GM12865 (cell line): ENCODE measurements around the gene OR5A1.

Source experiments
- DNase-seq: peaks from one replicate; pipeline ENCODE4 v3.0.0; 2010; ENCODE audit warnings: low read depth
- H3K4me3 ChIP-seq: 2 replicates; pipeline ENCODE4 v1.5.1; 2011; ENCODE audit warnings: mild to moderate bottlenecking, low read depth, low read length, control low read depth
- TF ChIP-seq, protein P1 (sequence below): IDR thresholded peaks from 2 replicates; pipeline ENCODE4 v1.5.1; 2011; ENCODE audit warnings: low read length, control low read depth, low read depth, inconsistent platforms; ENCODE audit not compliant: insufficient read depth; ENCODE audit errors: missing control alignments

OR5A1 gene

DNA sequence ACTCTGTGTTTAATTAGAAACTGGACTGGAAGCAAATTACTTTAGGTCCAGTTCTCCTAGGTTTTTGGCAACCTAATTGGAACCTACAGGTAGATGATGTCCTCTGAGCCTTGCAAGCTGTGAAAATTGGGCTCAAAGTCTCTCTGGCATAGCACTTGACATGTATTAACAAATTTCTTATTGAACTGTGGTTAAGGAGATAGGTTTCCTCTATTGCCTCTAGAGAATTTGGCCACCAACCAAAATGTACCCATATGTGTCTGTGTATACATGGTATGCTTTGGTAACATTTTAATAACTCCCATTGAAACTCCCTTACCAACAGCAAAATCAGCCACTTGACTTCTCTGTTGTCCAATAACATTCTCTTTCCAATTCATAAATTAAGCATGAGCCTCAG, 36.7 kb downstream of the OR5A1 start, which contains the start of gene OR4D10:
Gene OR4D10, plus strand, starts transcription at position 301 of the 400 bp plus-strand sequence. CDS start 4,115 bp downstream, outside the sequence.
- TF ChIP-seq, protein P1, sequence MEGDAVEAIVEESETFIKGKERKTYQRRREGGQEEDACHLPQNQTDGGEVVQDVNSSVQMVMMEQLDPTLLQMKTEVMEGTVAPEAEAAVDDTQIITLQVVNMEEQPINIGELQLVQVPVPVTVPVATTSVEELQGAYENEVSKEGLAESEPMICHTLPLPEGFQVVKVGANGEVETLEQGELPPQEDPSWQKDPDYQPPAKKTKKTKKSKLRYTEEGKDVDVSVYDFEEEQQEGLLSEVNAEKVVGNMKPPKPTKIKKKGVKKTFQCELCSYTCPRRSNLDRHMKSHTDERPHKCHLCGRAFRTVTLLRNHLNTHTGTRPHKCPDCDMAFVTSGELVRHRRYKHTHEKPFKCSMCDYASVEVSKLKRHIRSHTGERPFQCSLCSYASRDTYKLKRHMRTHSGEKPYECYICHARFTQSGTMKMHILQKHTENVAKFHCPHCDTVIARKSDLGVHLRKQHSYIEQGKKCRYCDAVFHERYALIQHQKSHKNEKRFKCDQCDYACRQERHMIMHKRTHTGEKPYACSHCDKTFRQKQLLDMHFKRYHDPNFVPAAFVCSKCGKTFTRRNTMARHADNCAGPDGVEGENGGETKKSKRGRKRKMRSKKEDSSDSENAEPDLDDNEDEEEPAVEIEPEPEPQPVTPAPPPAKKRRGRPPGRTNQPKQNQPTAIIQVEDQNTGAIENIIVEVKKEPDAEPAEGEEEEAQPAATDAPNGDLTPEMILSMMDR, result no peak
- no peak for DNase-seq
- H3K4me3 ChIP-seq, result no peak within 1 kb of the TSS

- H3K4me3 ChIP-seq, result no peak overlapping the region
- TF ChIP-seq, protein P1, result no peak
- no peak for DNase-seq
These were observed 38.9 kb downstream of the OR5A1 start for GRCh38 chr11:59475176-59475575.

GRCh38 chr11:59479906-59480305, 43.6 kb downstream of the OR5A1 start:
- H3K4me3 ChIP-seq, result no peak overlapping the region
- no peak for DNase-seq
- TF ChIP-seq, protein P1, result no peak

DNA sequence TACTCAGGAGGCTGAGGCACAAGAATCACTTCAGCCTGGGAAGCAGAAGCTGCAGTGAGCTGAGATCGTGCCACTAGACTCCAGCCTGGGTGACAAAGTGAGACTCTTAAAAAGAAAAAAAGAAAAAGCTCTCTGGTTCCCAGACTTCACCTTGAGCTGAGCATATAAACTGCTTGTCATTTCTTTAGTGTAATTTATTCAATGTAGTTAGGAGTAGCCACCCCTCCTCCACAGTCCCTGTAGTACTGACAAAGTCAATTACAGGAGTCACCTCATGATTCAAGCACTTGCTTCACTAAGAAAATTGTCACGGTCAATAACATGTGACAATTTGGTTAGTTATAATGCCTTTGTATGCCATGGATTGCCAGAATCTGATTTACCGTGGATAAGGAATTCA, 44.1 kb downstream of the OR5A1 start:
- TF ChIP-seq, protein P1, result no peak
- DNase-seq, result no peak
- no peak overlapping the region for H3K4me3 ChIP-seq
